Caco-2 (cell line): ENCODE results near the gene KLF17. TPM values are rescaled to one million over a fixed set of nuclear protein-coding genes. Genes with fewer than 3 reads are reported as not detected.
A peak's percentile ranks its signal among the peaks of the same experiment; 100 is the strongest.

ENCODE experiments used
- BruUV-seq: library from RNA; stranded (reverse); fragments of 400-500 nt; replicated peaks from 2 replicates; lab custom pipeline; 2021; lab: Mats Ljungman, UMichigan
- CTCF ChIA-PET: fragments of 300-600 bp; sonication (Branson Sonifier 250); formaldehyde crosslinking; loops from one replicate; lab custom pipeline; 2022; ENCODE audit warnings: antibody characterized with exemption; lab: Charles Lee
- POLR2A ChIA-PET: fragments of 300-600 bp; sonication (Branson Sonifier 250); formaldehyde crosslinking; loops from one replicate; lab custom pipeline; 2022; ENCODE audit warnings: antibody characterized with exemption; lab: Charles Lee
- DNase-seq, 2 experiments: peaks; one replicate each; pipeline versions ENCODE4 v3.0.0 to v3.0.0-alpha.2; 2020 to 2022
- H3K27me3 ChIP-seq: replicated peaks from 2 replicates; pipeline ENCODE4 v1.6.0; 2011; ENCODE audit warnings: low read length; ENCODE audit not compliant: control insufficient read depth, insufficient read depth
- H3K36me3 ChIP-seq: 2 replicates; pipeline ENCODE4 v1.5.1; 2011; ENCODE audit warnings: low read length; ENCODE audit not compliant: control insufficient read depth, insufficient read depth
- H3K4me1 ChIP-seq: fragments of 250-450 bp; sonication (Bioruptor Pico); 2 replicates; pipeline ENCODE4 v1.5.1; 2020; ENCODE audit warnings: mild to moderate bottlenecking
- H3K4me3 ChIP-seq: 2 replicates; pipeline ENCODE4 v1.5.1; 2011; ENCODE audit warnings: low read depth, mild to moderate bottlenecking, control low read depth, low read length
- H3K9me3 ChIP-seq: fragments of 250-450 bp; sonication (Bioruptor Pico); 2 replicates; pipeline ENCODE4 v1.5.1; 2020; ENCODE audit warnings: mild to moderate bottlenecking, moderate library complexity
- H3K27ac Mint-ChIP-seq: one replicate; pipeline ENCODE4 v1.8.0; 2022; ENCODE audit warnings: mixed read lengths; ENCODE audit not compliant: unreplicated experiment
- H3K27me3 Mint-ChIP-seq: one replicate; pipeline ENCODE4 v1.8.0; 2022; ENCODE audit warnings: mixed read lengths; ENCODE audit not compliant: insufficient read depth, unreplicated experiment
- H3K36me3 Mint-ChIP-seq: one replicate; pipeline ENCODE4 v1.8.0; 2022; ENCODE audit warnings: mild to moderate bottlenecking, mixed read lengths; ENCODE audit not compliant: insufficient read depth, unreplicated experiment
- H3K4me1 Mint-ChIP-seq: one replicate; pipeline ENCODE4 v1.8.0; 2022; ENCODE audit warnings: low read depth, mixed read lengths; ENCODE audit not compliant: unreplicated experiment
- H3K4me3 Mint-ChIP-seq: one replicate; pipeline ENCODE4 v1.8.0; 2022; ENCODE audit warnings: mild to moderate bottlenecking, moderate library complexity, mixed read lengths; ENCODE audit not compliant: unreplicated experiment
- H3K9me3 Mint-ChIP-seq: one replicate; pipeline ENCODE4 v1.8.0; 2022; ENCODE audit warnings: mixed read lengths; ENCODE audit not compliant: unreplicated experiment
- CTCF ChIP-seq, 2 experiments: fragments of 200-600 bp in 1 of 2; IDR thresholded peaks; 1 replicate in 1 of 2; 2 replicates in 1 of 2; pipeline versions ENCODE4 v1.5.1 to v1.8.0; 2011 to 2022; ENCODE audit warnings: antibody characterized with exemption in 1 of 2, control low read depth in 1 of 2, inconsistent platforms in 1 of 2, low read depth in 1 of 2, low read length in 1 of 2, mild to moderate bottlenecking in 1 of 2, moderate library complexity in 1 of 2; ENCODE audit not compliant: insufficient read depth in 1 of 2, severe bottlenecking in 1 of 2, unreplicated experiment in 1 of 2
- intact Hi-C: fragments of 100-400 bp; cut with micrococcal nuclease; formaldehyde crosslinking; loops from one replicate; pipeline ENCODE4 v1.10.0; 2022; ENCODE audit not compliant: unreplicated experiment
- total RNA-seq: library from RNA; stranded (reverse); gene quantifications from 2 replicates; pipeline ENCODE4 v1.2.3, GENCODE V29; 2022

KLF17 gene
- total RNA-seq, 1 experiment from 2014 or later = not detected

- Mint-ChIP-seq H3K4me1 (no peaks in the 10 kb centered on the region), H3K27me3 (peaks cover 3% of the 10 kb centered on the region), H3K36me3 (no peaks in the 10 kb centered on the region), H3K4me3 (no peak overlapping the region), H3K27ac (no peak overlapping the region), H3K9me3 (no peaks in the 10 kb centered on the region)
- no peaks in the 10 kb centered on the region for H3K9me3 ChIP-seq
- BruUV-seq = no TSS peak
- H3K27me3 ChIP-seq = no peaks in the 10 kb centered on the region
- no peak for TF ChIP-seq CTCF (IDR thresholded peaks at IDR 0.05; ENCODE audit: insufficient read depth in 1 of 2, low read depth in 1 of 2, low read length in 1 of 2, severe bottlenecking in 1 of 2, unreplicated experiment in 1 of 2)
- H3K4me1 ChIP-seq = no peaks in the 10 kb centered on the region; the same call in 1 of the 2 replicates
- CTCF ChIA-PET = no interaction called here
- no peaks in the 10 kb centered on the region for H3K36me3 ChIP-seq
- POLR2A ChIA-PET = no interaction called here
- no peak overlapping the region for H3K4me3 ChIP-seq
- intact Hi-C loops = no loop called here
- DNase-seq = peak in 1 of 2 experiments; percentile 5
Measured at GRCh38 chr1:44154049-44154448, 35.4 kb downstream of the KLF17 start.

- no peaks in the 10 kb centered on the region for H3K4me1 Mint-ChIP-seq
- Histone ChIP-seq H3K36me3 (no peaks in the 10 kb centered on the region), H3K4me1 (no peaks in the 10 kb centered on the region; the same call in 1 of the 2 replicates), H3K27me3 (no peaks in the 10 kb centered on the region), H3K9me3 (no peaks in the 10 kb centered on the region), H3K4me3 (no peak overlapping the region)
- BruUV-seq = no TSS peak
- no peak overlapping the region for H3K27ac Mint-ChIP-seq
- no peaks in the 10 kb centered on the region for H3K27me3 Mint-ChIP-seq
- POLR2A ChIA-PET = no interaction called here
- no peak overlapping the region for H3K4me3 Mint-ChIP-seq
- no peak for DNase-seq
- TF ChIP-seq CTCF (IDR thresholded peaks at IDR 0.05; ENCODE audit: insufficient read depth in 1 of 2, low read depth in 1 of 2, low read length in 1 of 2, severe bottlenecking in 1 of 2, unreplicated experiment in 1 of 2) = no peak
- intact Hi-C loops = no loop called here
- H3K9me3 Mint-ChIP-seq = no peaks in the 10 kb centered on the region
- no peaks in the 10 kb centered on the region for H3K36me3 Mint-ChIP-seq
- CTCF ChIA-PET = no interaction called here
Measured at GRCh38 chr1:44157903-44158302, 39.3 kb downstream of the KLF17 start.

- no TSS peak for BruUV-seq
- POLR2A ChIA-PET = no interaction called here
- DNase-seq = no peak
- Mint-ChIP-seq H3K36me3 (no peaks in the 10 kb centered on the region), H3K27me3 (no peaks in the 10 kb centered on the region), H3K4me1 (no peaks in the 10 kb centered on the region), H3K27ac (no peak overlapping the region), H3K9me3 (no peaks in the 10 kb centered on the region), H3K4me3 (no peak overlapping the region)
- intact Hi-C loops = no loop called here
- H3K36me3 ChIP-seq = no peaks in the 10 kb centered on the region
- H3K4me3 ChIP-seq = no peak overlapping the region
- no peaks in the 10 kb centered on the region; the same call in 1 of the 2 replicates for H3K4me1 ChIP-seq
- no peaks in the 10 kb centered on the region for H3K9me3 ChIP-seq
- no peaks in the 10 kb centered on the region for H3K27me3 ChIP-seq
- TF ChIP-seq CTCF (IDR thresholded peaks at IDR 0.05; ENCODE audit: insufficient read depth in 1 of 2, low read depth in 1 of 2, low read length in 1 of 2, severe bottlenecking in 1 of 2, unreplicated experiment in 1 of 2) = no peak
- CTCF ChIA-PET = no interaction called here
Measured at GRCh38 chr1:44158871-44159270, 40.2 kb downstream of the KLF17 start.
